Measurements from ENCODE around the gene FCHO1.

GRCh38 chr19:17805427-17805826, 54.1 kb downstream of the FCHO1 start:
- TF ChIP-seq EP300 (IDR thresholded peaks at IDR 0.05) (no peak), CTCF (IDR thresholded peaks at IDR 0.05) (no peak), POLR2A (IDR thresholded peaks at IDR 0.05) (no peak)

Measured in tibial nerve (tissue), 4 donors.